DOHH2 (cell line): ENCODE measurements around the gene PRPS2.

Source experiments
- CTCF ChIP-seq: fragments of 200-600 bp; sonication (generic); IDR thresholded peaks from one replicate; pipeline ENCODE4 v1.5.1; 2014; ENCODE audit warnings: antibody characterized with exemption, mild to moderate bottlenecking, low read depth, low read length; ENCODE audit not compliant: poor library complexity, severe bottlenecking
- EZH2phosphoT487 ChIP-seq: fragments of 200-600 bp; sonication (generic); IDR thresholded peaks from 2 replicates; pipeline ENCODE4 v1.6.1; 2017; ENCODE audit warnings: borderline replicate concordance, mild to moderate bottlenecking, antibody characterized with exemption, low read length, moderate library complexity, mixed read lengths

GRCh38 chrX:12798601-12799000 is 7.4 kb downstream of the PRPS2 start:
- no peak for TF ChIP-seq CTCF
- TF ChIP-seq EZH2phosphoT487 = no peak
